PC-9 (cell line): ENCODE results near the gene TTC4. TPM values are rescaled to one million over a fixed set of nuclear protein-coding genes. Genes with fewer than 3 reads are reported as not detected.
"Not testable (repeated sequence)": the region's sequence is repeated elsewhere in the genome, so short reads cannot be mapped to it uniquely, and the experiment has no call there.

Source experiments
- BruUV-seq: library from RNA; stranded (reverse); fragments of 400-500 nt; replicated peaks from 2 replicates; lab custom pipeline; 2021; lab: Mats Ljungman, UMichigan
- CTCF ChIA-PET: fragments of 300-600 bp; sonication (Branson Sonifier 250); formaldehyde crosslinking; loops from one replicate; lab custom pipeline; 2022; ENCODE audit warnings: antibody characterized with exemption; lab: Charles Lee
- POLR2A ChIA-PET: fragments of 300-600 bp; sonication (Branson Sonifier 250); formaldehyde crosslinking; loops from one replicate; lab custom pipeline; 2022; ENCODE audit warnings: antibody characterized with exemption; ENCODE audit not compliant: unreplicated experiment; lab: Charles Lee
- DNase-seq, 2 experiments: peaks; one replicate each; pipeline versions ENCODE4 v3.0.0 to v3.0.0-alpha.2; 2015 to 2022; ENCODE audit warnings: mixed read lengths in 1 of 2
- H2AFZ ChIP-seq: fragments of 200-600 bp; sonication (generic); 2 replicates; pipeline ENCODE4 v1.8.1; 2017; ENCODE audit warnings: antibody characterized with exemption
- H3F3A ChIP-seq: fragments of 200-600 bp; sonication (generic); 2 replicates; pipeline ENCODE4 v1.8.1; 2017; ENCODE audit warnings: antibody characterized with exemption, mild to moderate bottlenecking, low read depth; ENCODE audit not compliant: insufficient read depth
- H3K27ac ChIP-seq: fragments of 200-600 bp; sonication (generic); 2 replicates; pipeline ENCODE4 v1.6.1; 2016; ENCODE audit warnings: mixed run types
- H3K27me3 ChIP-seq: fragments of 200-600 bp; sonication (generic); 2 replicates; pipeline ENCODE4 v1.6.1; 2016; ENCODE audit warnings: low read depth, mixed run types; ENCODE audit not compliant: insufficient read depth
- H3K36me3 ChIP-seq: fragments of 200-600 bp; sonication (generic); 2 replicates; pipeline ENCODE4 v1.6.1; 2016; ENCODE audit warnings: low read depth, mixed run types
- H3K4me1 ChIP-seq: fragments of 200-600 bp; sonication (generic); replicated peaks from 2 replicates; pipeline ENCODE4 v1.6.1; 2016; ENCODE audit warnings: mixed run types; ENCODE audit not compliant: insufficient read depth
- H3K4me2 ChIP-seq: fragments of 200-600 bp; sonication (generic); 2 replicates; pipeline ENCODE4 v1.6.1; 2017; ENCODE audit warnings: mixed run types
- H3K4me3 ChIP-seq: fragments of 200-600 bp; sonication (generic); 2 replicates; pipeline ENCODE4 v1.6.1; 2016; ENCODE audit warnings: mixed run types
- H3K79me2 ChIP-seq: fragments of 200-600 bp; sonication (generic); 2 replicates; pipeline ENCODE4 v1.6.1; 2017; ENCODE audit warnings: low read depth, mixed run types
- H3K9me2 ChIP-seq: fragments of 200-600 bp; sonication (generic); 2 replicates; pipeline ENCODE4 v1.8.1; 2017; ENCODE audit warnings: mild to moderate bottlenecking; ENCODE audit not compliant: insufficient read depth
- H3K9me3 ChIP-seq: fragments of 200-600 bp; sonication (generic); 2 replicates; pipeline ENCODE4 v1.8.1; 2016; ENCODE audit warnings: low read depth; ENCODE audit not compliant: insufficient read depth
- H4K20me1 ChIP-seq: fragments of 200-600 bp; sonication (generic); 2 replicates; pipeline ENCODE4 v1.8.1; 2017; ENCODE audit not compliant: insufficient read depth
- CTCF ChIP-seq: fragments of 200-600 bp; sonication (generic); conservative IDR thresholded peaks from 2 replicates; pipeline ENCODE4 v1.6.1; 2017; ENCODE audit warnings: mixed run types, antibody characterized with exemption, mild to moderate bottlenecking, moderate library complexity
- EZH2 ChIP-seq: fragments of 200-600 bp; sonication (generic); IDR thresholded peaks from 2 replicates; pipeline ENCODE4 v1.8.0; 2017; ENCODE audit warnings: antibody characterized with exemption, low read depth
- intact Hi-C: fragments of 100-400 bp; cut with micrococcal nuclease; formaldehyde crosslinking; loops from one replicate; pipeline ENCODE4 v1.10.0; 2022; ENCODE audit not compliant: unreplicated experiment
- total RNA-seq: library from RNA; stranded (reverse); gene quantifications from 2 replicates; pipeline ENCODE4 v1.2.3, GENCODE V29; 2021

The TTC4 gene
- total RNA-seq, 1 experiment from 2014 or later: 31.5 TPM

GRCh38 chr1:54768093-54768492 lies 52.4 kb downstream of the TTC4 start:
- H3K9me2 ChIP-seq: no peaks in the 10 kb centered on the region
- H3K4me2 ChIP-seq: no peak overlapping the region
- no peaks in the 10 kb centered on the region for H3K9me3 ChIP-seq
- TF ChIP-seq EZH2: no peak
- TF ChIP-seq CTCF: peak; percentile 36; the same call in 1 of the 2 replicates
- intact Hi-C loops: no loop called here
- ChIA-PET CTCF (interaction anchor here (1.0 kb wide), 1 partner anchor 31 kb away, joined by 3 read pairs; no protein-coding TSS in a partner anchor), POLR2A (no interaction called here)
- no peak overlapping the region for H2AFZ ChIP-seq
- no TSS peak for BruUV-seq
- no peak for DNase-seq
- no peaks in the 10 kb centered on the region for H4K20me1 ChIP-seq
- no peak overlapping the region for H3K27ac ChIP-seq
- no peaks in the 10 kb centered on the region for H3F3A ChIP-seq
- no peak overlapping the region for H3K4me3 ChIP-seq
- no peaks in the 10 kb centered on the region for H3K36me3 ChIP-seq
- H3K27me3 ChIP-seq: no peaks in the 10 kb centered on the region
- H3K79me2 ChIP-seq: peaks cover 11% of the 10 kb centered on the region
- peaks cover 7% of the 10 kb centered on the region; the same call in 1 of the 2 replicates for H3K4me1 ChIP-seq

GRCh38 chr1:54772951-54773350 lies 57.3 kb downstream of the TTC4 start:
- Histone ChIP-seq H3K4me1 (no peaks in the 10 kb centered on the region), H3F3A (no peaks in the 10 kb centered on the region), H3K9me3 (no peaks in the 10 kb centered on the region), H4K20me1 (no peaks in the 10 kb centered on the region), H2AFZ (no peak overlapping the region), H3K27me3 (no peaks in the 10 kb centered on the region), H3K79me2 (no peaks in the 10 kb centered on the region), H3K36me3 (no peaks in the 10 kb centered on the region), H3K4me3 (no peak overlapping the region), H3K4me2 (no peak overlapping the region), H3K27ac (no peak overlapping the region), H3K9me2 (no peaks in the 10 kb centered on the region)
- intact Hi-C loops: no loop called here
- ChIA-PET POLR2A (no interaction called here), CTCF (no interaction called here)
- TF ChIP-seq CTCF (no peak), EZH2 (no peak)
- no peak for DNase-seq
- BruUV-seq: no TSS peak

- no peaks in the 10 kb centered on the region for H3F3A ChIP-seq
- DNase-seq: no peak
- no peaks in the 10 kb centered on the region for H3K79me2 ChIP-seq
- no peak for TF ChIP-seq CTCF
- no peak for TF ChIP-seq EZH2
- H3K27me3 ChIP-seq: no peaks in the 10 kb centered on the region
- intact Hi-C loops: no loop called here
- H3K9me2 ChIP-seq: no peaks in the 10 kb centered on the region
- no peak overlapping the region for H3K4me3 ChIP-seq
- no peaks in the 10 kb centered on the region for H3K9me3 ChIP-seq
- no peak overlapping the region for H3K4me2 ChIP-seq
- H3K36me3 ChIP-seq: no peaks in the 10 kb centered on the region
- H4K20me1 ChIP-seq: no peaks in the 10 kb centered on the region
- BruUV-seq: no TSS peak
- H3K27ac ChIP-seq: no peak overlapping the region
- H2AFZ ChIP-seq: no peak overlapping the region
- ChIA-PET CTCF (interaction anchor here (0.6 kb wide), 1 partner anchor 40 kb away, joined by 3 read pairs; no protein-coding TSS in a partner anchor), POLR2A (no interaction called here)
- no peaks in the 10 kb centered on the region for H3K4me1 ChIP-seq
These were observed 59.3 kb downstream of the TTC4 start for GRCh38 chr1:54774820-54775498.

- H3K4me1 ChIP-seq, H3K36me3 ChIP-seq, H3K4me2 ChIP-seq, H3K9me3 ChIP-seq, H3K79me2 ChIP-seq, H2AFZ ChIP-seq, CTCF ChIA-PET, H3K27ac ChIP-seq, POLR2A ChIA-PET, intact Hi-C loops, BruUV-seq, H3K9me2 ChIP-seq, H3K27me3 ChIP-seq, H3F3A ChIP-seq, DNase-seq, H3K4me3 ChIP-seq, H4K20me1 ChIP-seq: not testable (repeated sequence)
These were observed 60.4 kb downstream of the TTC4 start for GRCh38 chr1:54775828-54776721.
